Psoas muscle (tissue), 8 donors: Measurements from ENCODE around the gene MINDY4. TPM values are rescaled to one million over a fixed set of nuclear protein-coding genes. Genes with fewer than 3 reads are reported as not detected.

Experiments
- ATAC-seq, 4 donors: fragments of 200-7000 bp; cut with Tn5 transposase; one replicate each; pipeline ENCODE4 v1.9.1; 2020; ENCODE audit warnings: moderate library complexity in 3 of 4, mild to moderate bottlenecking in 2 of 4
- DNase-seq, 2 donors: peaks; one replicate each; pipeline ENCODE4 v3.0.0-alpha.2; 2020
- H3K27ac ChIP-seq: fragments of 200-600 bp; one replicate; pipeline ENCODE4 v1.8.0; 2022
- H3K27me3 ChIP-seq, 3 donors: fragments of 200-600 bp in 1 of 3; one replicate each; pipeline versions ENCODE4 v1.6.1 to v1.8.0; 2013 to 2022; ENCODE audit warnings: low read length in 2 of 3, mild to moderate bottlenecking in 2 of 3, moderate library complexity in 1 of 3; ENCODE audit not compliant: insufficient read depth in 3 of 3
- H3K36me3 ChIP-seq, 2 donors: fragments of 200-600 bp in 1 of 2; one replicate each; pipeline versions ENCODE4 v1.6.1 to v1.8.0; 2013 to 2022; ENCODE audit warnings: low read depth in 1 of 2, mild to moderate bottlenecking in 1 of 2, moderate library complexity in 1 of 2; ENCODE audit not compliant: insufficient read depth in 1 of 2
- H3K4me1 ChIP-seq: fragments of 200-600 bp; one replicate; pipeline ENCODE4 v1.8.0; 2022
- H3K4me3 ChIP-seq: fragments of 200-600 bp; one replicate; pipeline ENCODE4 v1.8.0; 2022; ENCODE audit warnings: mild to moderate bottlenecking
- H3K9me3 ChIP-seq: fragments of 200-600 bp; one replicate; pipeline ENCODE4 v1.8.0; 2022
- CTCF ChIP-seq: fragments of 200-600 bp; IDR thresholded peaks from one replicate; pipeline ENCODE4 v1.8.0; 2022; ENCODE audit warnings: antibody characterized with exemption
- WGBS, 3 donors: extraction: QIAGEN DNeasy Blood & Tissue Kit; methylation state at CpG; one replicate each; pipeline versions ENCODE4 v1.1.6 to v1.1.7; 2013; 5-methylcytosine and 5-hydroxymethylcytosine counted together
- intact Hi-C, 2 donors: fragments of 100-400 bp; cut with DNase I; formaldehyde crosslinking; loops; one replicate each; pipeline versions ENCODE4 v1.11.0 to v1.14.2; 2022
- long read RNA-seq, 2 donors: library from polyadenylated mRNA; unstranded; transcript quantifications; one replicate each; pipeline ENCODE4 v2.0.0, GENCODE V29; 2021
- polyA plus RNA-seq, 3 donors: library from polyadenylated mRNA; stranded (reverse); fragments of 200-250 nt; gene quantifications; one replicate each; pipeline ENCODE4 v1.2.3, GENCODE V29; 2013
- total RNA-seq, 4 donors: library from RNA; stranded (reverse); fragmentation: NEBNext Ultra II Directional in 2 of 4; extraction: Animal tissue kit (Norgen Biotek cat#: 25700) in 2 of 4; gene quantifications; one replicate each; pipeline versions ENCODE4 v1.2.1 to v1.2.4, GENCODE V29; 2021 to 2023
- donor health status: healthy with polysubstance abuse.
- donor health status: DM: no; HTN: no; CAD: no; lungs with moderate emphysema.
- donor health status: Bipolar disorder and iron deficiency.
- donor health status: healthy.
- donor health status: DM: yes; HTN: yes; CAD: no.
- donor health status: DM: no; HTN: no; CAD: no.
- donor health status: DM: no; HTN: no; CAD: no.
- donor health status: DM: yes; HTN: yes; CAD: no.

MINDY4 gene
- total RNA-seq (1 to 10 TPM; 1.3 to 3.5 (median 2.0) TPM), polyA plus RNA-seq (1 to 10 TPM in 2 of 3 donors, under 1 TPM in 1; 0.86 to 3.3 (median 1.1) TPM)
- long read RNA-seq, donor 1, partial matches to known transcripts: 1 of 1 reads
- long read RNA-seq, donor 1, other reads (novel, unspliced or antisense): 0 of 1 reads
- long read RNA-seq, donor 2: 0 reads

- H3K27me3 ChIP-seq: no peaks in the 10 kb centered on the region
- peak; percentile 94 to 98 (median 96) for ATAC-seq
- DNase-seq: peak; percentile 88 to 92
- H3K4me3 ChIP-seq: peak within 1 kb of the TSS; percentile 97
- TF ChIP-seq CTCF: no peak
- peak within 1 kb of the TSS; percentile 85 for H3K27ac ChIP-seq
- H3K36me3 ChIP-seq: no peaks in the 10 kb centered on the region
- H3K9me3 ChIP-seq: no peaks in the 10 kb centered on the region
- intact Hi-C loops: no loop called here
- peaks cover 7% of the 10 kb centered on the region for H3K4me1 ChIP-seq
- 2 to 3% (median 2%) methylated on average over 54 to 62 of the region's 62 CpGs for WGBS, 3 donors
Observed at GRCh38 chr7:30771174-30771879, at the start of gene MINDY4. Gene MINDY4 (plus strand): TSS chr7:30771417. CDS start chr7:30771494, 77 bp downstream.

- Histone ChIP-seq H3K36me3 (no peaks in the 10 kb centered on the region), H3K27me3 (no peaks in the 10 kb centered on the region), H3K4me1 (no peaks in the 10 kb centered on the region), H3K4me3 (no peak overlapping the region), H3K9me3 (peaks cover 6% of the 10 kb centered on the region), H3K27ac (no peak overlapping the region)
- intact Hi-C loops: no loop called here
- no peak for ATAC-seq
- 77 to 85% (median 79%) methylated on average over 2 of the region's 2 CpGs for WGBS, 3 donors
- DNase-seq: no peak
- no peak for TF ChIP-seq CTCF
Observed at GRCh38 chr7:30722187-30722586, 49.0 kb upstream of the MINDY4 start.

- ATAC-seq: no peak
- no peak overlapping the region for H3K4me3 ChIP-seq
- H3K27me3 ChIP-seq: no peaks in the 10 kb centered on the region
- H3K9me3 ChIP-seq: peaks cover 6% of the 10 kb centered on the region
- no peaks in the 10 kb centered on the region for H3K36me3 ChIP-seq
- no peak for TF ChIP-seq CTCF
- no peaks in the 10 kb centered on the region for H3K4me1 ChIP-seq
- intact Hi-C loops: no loop called here
- H3K27ac ChIP-seq: no peak overlapping the region
- no peak for DNase-seq
Observed at GRCh38 chr7:30722671-30723070, 48.5 kb upstream of the MINDY4 start.

- H3K9me3 ChIP-seq: peaks cover under 1% of the 10 kb centered on the region
- DNase-seq (no peak), ATAC-seq (no peak)
- no peaks in the 10 kb centered on the region for H3K36me3 ChIP-seq
- no peaks in the 10 kb centered on the region for H3K27me3 ChIP-seq
- no peak overlapping the region for H3K27ac ChIP-seq
- no peaks in the 10 kb centered on the region for H3K4me1 ChIP-seq
- TF ChIP-seq CTCF: no peak
- intact Hi-C loops: no loop called here
- 60 to 70% (median 68%) methylated on average over 4 of the region's 4 CpGs for WGBS, 3 donors
- H3K4me3 ChIP-seq: no peak overlapping the region
Observed at GRCh38 chr7:30723776-30724175, 47.4 kb upstream of the MINDY4 start.
